Activated CD8-positive, alpha-beta memory T cell treated with anti-CD3 and anti-CD28 coated beads, Interleukin-2, amount 10 ng/mL, durations not matched to agents 7 days and 5 days (primary cell): ENCODE data around the gene CACNA1C. TPM values are rescaled to one million over a fixed set of nuclear protein-coding genes. Genes with fewer than 3 reads are reported as not detected.

Experiments
- ATAC-seq: fragments of 150-1000 bp; cut with Tn5 transposase; one replicate; pipeline ENCODE4 v1.10.0; 2021; ENCODE audit warnings: moderate library complexity
- CTCF ChIA-PET: fragments of 350-600 bp; sonication (Branson Sonifier 250); formaldehyde crosslinking; loops from one replicate; lab custom pipeline; 2021; ENCODE audit warnings: antibody characterized with exemption; lab: Charles Lee
- DNase-seq: peaks from one replicate; pipeline ENCODE4 v3.0.0-alpha.2; 2020
- H3K27ac Mint-ChIP-seq: one replicate; pipeline ENCODE4 v1.8.0; 2021; ENCODE audit warnings: mild to moderate bottlenecking, mixed read lengths
- H3K27me3 Mint-ChIP-seq: one replicate; pipeline ENCODE4 v1.8.0; 2021; ENCODE audit warnings: mixed read lengths
- H3K36me3 Mint-ChIP-seq: one replicate; pipeline ENCODE4 v1.8.0; 2021; ENCODE audit warnings: mild to moderate bottlenecking, mixed read lengths
- H3K4me1 Mint-ChIP-seq: one replicate; pipeline ENCODE4 v1.8.0; 2021; ENCODE audit warnings: mixed read lengths
- H3K4me3 Mint-ChIP-seq: one replicate; pipeline ENCODE4 v1.8.0; 2021; ENCODE audit warnings: mild to moderate bottlenecking, moderate library complexity, mixed read lengths
- H3K9me3 Mint-ChIP-seq: one replicate; pipeline ENCODE4 v1.8.0; 2022; ENCODE audit warnings: low read depth, mixed read lengths
- total RNA-seq, 2 experiments: library from RNA; stranded (reverse); gene quantifications; one replicate each; pipeline ENCODE4 v1.2.3, GENCODE V29; 2021

CACNA1C gene
- total RNA-seq, 2 experiments from 2014 or later, result 0.14 to 0.26 TPM

- DNase-seq (no peak), ATAC-seq (no peak)
- Mint-ChIP-seq H3K36me3 (no peaks in the 10 kb centered on the region), H3K27me3 (peaks cover 22% of the 10 kb centered on the region), H3K9me3 (no peaks in the 10 kb centered on the region), H3K27ac (no peak overlapping the region), H3K4me1 (no peaks in the 10 kb centered on the region), H3K4me3 (no peak overlapping the region)
- CTCF ChIA-PET, result no interaction called here
Measured at GRCh38 chr12:2229661-2230539, 177.1 kb downstream of the CACNA1C start.

GRCh38 chr12:2231011-2231595, 178.3 kb downstream of the CACNA1C start:
- H3K9me3 Mint-ChIP-seq, result no peaks in the 10 kb centered on the region
- ATAC-seq (no peak), DNase-seq (no peak)
- no peak overlapping the region for H3K27ac Mint-ChIP-seq
- H3K4me1 Mint-ChIP-seq, result no peaks in the 10 kb centered on the region
- no peaks in the 10 kb centered on the region for H3K36me3 Mint-ChIP-seq
- H3K4me3 Mint-ChIP-seq, result no peak overlapping the region
- peaks cover 23% of the 10 kb centered on the region for H3K27me3 Mint-ChIP-seq
- CTCF ChIA-PET, result no interaction called here

GRCh38 chr12:2231956-2232355, 179.2 kb downstream of the CACNA1C start:
- H3K27ac Mint-ChIP-seq, result no peak overlapping the region
- H3K4me3 Mint-ChIP-seq, result no peak overlapping the region
- DNase-seq, result no peak
- ATAC-seq, result no peak
- no peaks in the 10 kb centered on the region for H3K9me3 Mint-ChIP-seq
- no peaks in the 10 kb centered on the region for H3K4me1 Mint-ChIP-seq
- H3K27me3 Mint-ChIP-seq, result peaks cover 23% of the 10 kb centered on the region
- CTCF ChIA-PET, result no interaction called here
- H3K36me3 Mint-ChIP-seq, result no peaks in the 10 kb centered on the region

- Mint-ChIP-seq H3K4me1 (no peaks in the 10 kb centered on the region), H3K36me3 (no peaks in the 10 kb centered on the region), H3K27me3 (peaks cover 15% of the 10 kb centered on the region), H3K4me3 (no peak overlapping the region), H3K27ac (no peak overlapping the region), H3K9me3 (no peaks in the 10 kb centered on the region)
- DNase-seq, result no peak
- no peak for ATAC-seq
- CTCF ChIA-PET, result no interaction called here
Measured at GRCh38 chr12:2233034-2233433, 180.2 kb downstream of the CACNA1C start.

GRCh38 chr12:2234091-2234490, 181.3 kb downstream of the CACNA1C start:
- Mint-ChIP-seq H3K9me3 (no peaks in the 10 kb centered on the region), H3K27me3 (peaks cover 15% of the 10 kb centered on the region), H3K36me3 (no peaks in the 10 kb centered on the region), H3K4me1 (no peaks in the 10 kb centered on the region), H3K27ac (no peak overlapping the region), H3K4me3 (no peak overlapping the region)
- DNase-seq, result no peak
- CTCF ChIA-PET, result no interaction called here
- ATAC-seq, result no peak

GRCh38 chr12:2234646-2235350, 182.0 kb downstream of the CACNA1C start:
- ATAC-seq (no peak), DNase-seq (no peak)
- H3K9me3 Mint-ChIP-seq, result no peaks in the 10 kb centered on the region
- H3K4me1 Mint-ChIP-seq, result no peaks in the 10 kb centered on the region
- no peak overlapping the region for H3K4me3 Mint-ChIP-seq
- peaks cover 15% of the 10 kb centered on the region for H3K27me3 Mint-ChIP-seq
- H3K36me3 Mint-ChIP-seq, result no peaks in the 10 kb centered on the region
- CTCF ChIA-PET, result no interaction called here
- H3K27ac Mint-ChIP-seq, result no peak overlapping the region

GRCh38 chr12:2236506-2237294, 183.9 kb downstream of the CACNA1C start:
- Mint-ChIP-seq H3K4me3 (no peak overlapping the region), H3K36me3 (no peaks in the 10 kb centered on the region), H3K9me3 (no peaks in the 10 kb centered on the region), H3K4me1 (no peaks in the 10 kb centered on the region), H3K27me3 (peaks cover 11% of the 10 kb centered on the region), H3K27ac (no peak overlapping the region)
- DNase-seq (no peak), ATAC-seq (no peak)
- CTCF ChIA-PET, result no interaction called here

GRCh38 chr12:2238111-2238510, 185.3 kb downstream of the CACNA1C start:
- Mint-ChIP-seq H3K4me1 (no peaks in the 10 kb centered on the region), H3K27me3 (peaks cover 7% of the 10 kb centered on the region), H3K9me3 (no peaks in the 10 kb centered on the region), H3K36me3 (no peaks in the 10 kb centered on the region), H3K27ac (no peak overlapping the region), H3K4me3 (no peak overlapping the region)
- ATAC-seq (no peak), DNase-seq (no peak)
- CTCF ChIA-PET, result no interaction called here

GRCh38 chr12:2239381-2239871, 186.6 kb downstream of the CACNA1C start:
- no peak overlapping the region for H3K27ac Mint-ChIP-seq
- DNase-seq, result no peak
- H3K36me3 Mint-ChIP-seq, result no peaks in the 10 kb centered on the region
- no peaks in the 10 kb centered on the region for H3K4me1 Mint-ChIP-seq
- no peak for ATAC-seq
- H3K27me3 Mint-ChIP-seq, result peaks cover 6% of the 10 kb centered on the region
- CTCF ChIA-PET, result no interaction called here
- H3K9me3 Mint-ChIP-seq, result no peaks in the 10 kb centered on the region
- no peak overlapping the region for H3K4me3 Mint-ChIP-seq

GRCh38 chr12:2240390-2240789, 187.6 kb downstream of the CACNA1C start:
- CTCF ChIA-PET, result no interaction called here
- no peaks in the 10 kb centered on the region for H3K4me1 Mint-ChIP-seq
- H3K27me3 Mint-ChIP-seq, result peaks cover 7% of the 10 kb centered on the region
- ATAC-seq, result no peak
- H3K27ac Mint-ChIP-seq, result no peak overlapping the region
- no peak overlapping the region for H3K4me3 Mint-ChIP-seq
- DNase-seq, result no peak
- no peaks in the 10 kb centered on the region for H3K9me3 Mint-ChIP-seq
- no peaks in the 10 kb centered on the region for H3K36me3 Mint-ChIP-seq

- no peaks in the 10 kb centered on the region for H3K9me3 Mint-ChIP-seq
- no peak overlapping the region for H3K27ac Mint-ChIP-seq
- H3K4me3 Mint-ChIP-seq, result no peak overlapping the region
- H3K27me3 Mint-ChIP-seq, result peaks cover 7% of the 10 kb centered on the region
- CTCF ChIA-PET, result no interaction called here
- no peak for DNase-seq
- H3K4me1 Mint-ChIP-seq, result no peaks in the 10 kb centered on the region
- ATAC-seq, result no peak
- H3K36me3 Mint-ChIP-seq, result no peaks in the 10 kb centered on the region
Measured at GRCh38 chr12:2240984-2241383, 188.2 kb downstream of the CACNA1C start.

- H3K36me3 Mint-ChIP-seq, result no peaks in the 10 kb centered on the region
- no peak for DNase-seq
- no peaks in the 10 kb centered on the region for H3K4me1 Mint-ChIP-seq
- H3K27me3 Mint-ChIP-seq, result peaks cover 9% of the 10 kb centered on the region
- H3K9me3 Mint-ChIP-seq, result no peaks in the 10 kb centered on the region
- H3K4me3 Mint-ChIP-seq, result no peak overlapping the region
- H3K27ac Mint-ChIP-seq, result no peak overlapping the region
- no peak for ATAC-seq
- CTCF ChIA-PET, result no interaction called here
Measured at GRCh38 chr12:2242216-2242615, 189.4 kb downstream of the CACNA1C start.

GRCh38 chr12:2242816-2243215, 190.0 kb downstream of the CACNA1C start:
- H3K9me3 Mint-ChIP-seq, result no peaks in the 10 kb centered on the region
- DNase-seq (no peak), ATAC-seq (no peak)
- no peak overlapping the region for H3K4me3 Mint-ChIP-seq
- H3K27me3 Mint-ChIP-seq, result peaks cover 7% of the 10 kb centered on the region
- CTCF ChIA-PET, result no interaction called here
- no peaks in the 10 kb centered on the region for H3K36me3 Mint-ChIP-seq
- no peaks in the 10 kb centered on the region for H3K4me1 Mint-ChIP-seq
- H3K27ac Mint-ChIP-seq, result no peak overlapping the region
